CD4-positive, alpha-beta memory T cell (primary cell): ENCODE data around the gene GSTO1. TPM values are rescaled to one million over a fixed set of nuclear protein-coding genes. Genes with fewer than 3 reads are reported as not detected.

Source experiments
- CTCF ChIA-PET: fragments of 350-600 bp; sonication (Branson Sonifier 250); formaldehyde crosslinking; loops from one replicate; lab custom pipeline; 2021; ENCODE audit warnings: inconsistent platforms; ENCODE audit not compliant: partially characterized antibody; lab: Charles Lee
- POLR2A ChIA-PET: fragments of 350-600 bp; sonication (Branson Sonifier 250); formaldehyde crosslinking; loops from one replicate; lab custom pipeline; 2021; ENCODE audit not compliant: partially characterized antibody; lab: Charles Lee
- DNase-seq, 5 donors: peaks; one replicate each; pipeline versions ENCODE4 v3.0.0 to v3.0.0-alpha.2; 2020 to 2022; ENCODE audit warnings: mixed read lengths in 1 of 5
- H3K27ac ChIP-seq: one replicate; pipeline ENCODE4 v1.7.0; 2013; ENCODE audit warnings: low read depth, low read length
- H3K27me3 ChIP-seq: 2 replicates; pipeline ENCODE4 v1.7.0; 2013; ENCODE audit warnings: mild to moderate bottlenecking, low read length, moderate library complexity; ENCODE audit not compliant: insufficient read depth
- H3K36me3 ChIP-seq: 2 replicates; pipeline ENCODE4 v1.7.0; 2013; ENCODE audit warnings: mild to moderate bottlenecking, low read length, moderate library complexity; ENCODE audit not compliant: insufficient read depth
- H3K4me1 ChIP-seq: 2 replicates; pipeline ENCODE4 v1.7.0; 2013; ENCODE audit warnings: mild to moderate bottlenecking, low read length, moderate library complexity; ENCODE audit not compliant: insufficient read depth
- H3K4me3 ChIP-seq, 2 donors: one replicate each; pipeline ENCODE4 v1.7.0; 2013; ENCODE audit warnings: low read length in 2 of 2, mild to moderate bottlenecking in 1 of 2
- H3K9me3 ChIP-seq, 2 donors: one replicate each; pipeline ENCODE4 v1.7.0; 2013; ENCODE audit warnings: low read length in 2 of 2, control low read depth in 1 of 2; ENCODE audit not compliant: control insufficient read depth in 1 of 2
- H3K27ac Mint-ChIP-seq, 7 donors: one replicate each; pipeline ENCODE4 v1.8.0; 2020 to 2021; ENCODE audit warnings: mixed read lengths in 7 of 7, mild to moderate bottlenecking in 6 of 7, inconsistent platforms in 3 of 7, moderate library complexity in 3 of 7
- H3K27me3 Mint-ChIP-seq, 2 donors: one replicate each; pipeline ENCODE4 v1.8.0; 2020 to 2021; ENCODE audit warnings: mixed read lengths in 2 of 2
- H3K36me3 Mint-ChIP-seq, 2 donors: one replicate each; pipeline ENCODE4 v1.8.0; 2020 to 2021; ENCODE audit warnings: mixed read lengths in 2 of 2, inconsistent platforms in 1 of 2, mild to moderate bottlenecking in 1 of 2
- H3K4me1 Mint-ChIP-seq, 4 donors: one replicate each; pipeline ENCODE4 v1.8.0; 2020 to 2021; ENCODE audit warnings: mixed read lengths in 4 of 4, mild to moderate bottlenecking in 1 of 4
- H3K4me3 Mint-ChIP-seq, 8 donors: one replicate each; pipeline ENCODE4 v1.8.0; 2020 to 2021; ENCODE audit warnings: mixed read lengths in 8 of 8, mild to moderate bottlenecking in 7 of 8, moderate library complexity in 6 of 8, inconsistent platforms in 3 of 8
- H3K9me3 Mint-ChIP-seq, 8 donors: one replicate each; pipeline ENCODE4 v1.8.0; 2020 to 2021; ENCODE audit warnings: mixed read lengths in 8 of 8, mild to moderate bottlenecking in 5 of 8, inconsistent platforms in 3 of 8, moderate library complexity in 1 of 8
- intact Hi-C: fragments of 100-400 bp; cut with micrococcal nuclease; formaldehyde crosslinking; loops from one replicate; pipeline ENCODE4 v1.15.1; 2023
- polyA plus RNA-seq, 2 donors: library from polyadenylated mRNA; unstranded; fragments of 300-500 nt; fragmentation: Illumina TruSeq; gene quantifications; one replicate each; pipeline ENCODE4 v1.2.3, GENCODE V29; 2021
- total RNA-seq, 2 experiments: library from RNA; stranded (reverse); gene quantifications; one replicate each; pipeline ENCODE4 v1.2.3, GENCODE V29; 2021

The GSTO1 gene
- total and polyA plus RNA-seq, 4 experiments from 2014 or later, result 52.8 to 207 (median 105) TPM

GRCh38 chr10:104281694-104282093 lies 27.0 kb downstream of the GSTO1 start:
- H3K4me3 Mint-ChIP-seq, result no peak overlapping the region

GRCh38 chr10:104284846-104285245 lies 30.2 kb downstream of the GSTO1 start:
- no peaks in the 10 kb centered on the region for H3K27me3 ChIP-seq
- H3K27ac ChIP-seq, result no peak overlapping the region
- no peak overlapping the region for H3K4me3 ChIP-seq
- H3K36me3 ChIP-seq, result no peaks in the 10 kb centered on the region
- H3K9me3 Mint-ChIP-seq, result no peaks in the 10 kb centered on the region
- ChIA-PET CTCF (interaction anchor here (2.4 to 17.3 kb wide), 3 partner anchors 8 to 65 kb away, joined by 19 to 481 read pairs (median 202); partner anchors contain the start of gene CFAP58), POLR2A (no interaction called here)
- no peaks in the 10 kb centered on the region for H3K4me1 ChIP-seq
- no peak overlapping the region for H3K27ac Mint-ChIP-seq
- no peaks in the 10 kb centered on the region for H3K9me3 ChIP-seq
- DNase-seq, result no peak
- H3K27me3 Mint-ChIP-seq, result peaks cover 7 to 12% of the 10 kb centered on the region in 2 donors
- no peaks in the 10 kb centered on the region for H3K4me1 Mint-ChIP-seq
- no peak overlapping the region for H3K4me3 Mint-ChIP-seq
- no peaks in the 10 kb centered on the region for H3K36me3 Mint-ChIP-seq
- intact Hi-C loops, result no loop called here

More at GRCh38 chr10:104281694-104282093, 27.0 kb downstream of the GSTO1 start:
- DNase-seq, result no peak
- Histone ChIP-seq H3K4me1 (no peaks in the 10 kb centered on the region), H3K27ac (no peak overlapping the region), H3K9me3 (no peaks in the 10 kb centered on the region), H3K4me3 (no peak overlapping the region), H3K27me3 (no peaks in the 10 kb centered on the region), H3K36me3 (no peaks in the 10 kb centered on the region)
- intact Hi-C loops, result no loop called here
- POLR2A ChIA-PET, result no interaction called here
- Mint-ChIP-seq H3K27ac (no peak overlapping the region), H3K9me3 (no peaks in the 10 kb centered on the region), H3K27me3 (peaks cover 0 to 6% of the 10 kb centered on the region in 2 donors), H3K36me3 (no peaks in the 10 kb centered on the region), H3K4me1 (no peaks in the 10 kb centered on the region)
- CTCF ChIA-PET, result interaction anchor here (2.1 to 9.2 kb wide), 2 partner anchors 9 to 10 kb away, joined by 26 to 202 read pairs; no protein-coding TSS in a partner anchor

GRCh38 chr10:104286939-104287338 lies 32.2 kb downstream of the GSTO1 start:
- Mint-ChIP-seq H3K4me3 (no peak overlapping the region), H3K27me3 (peaks cover 11 to 17% of the 10 kb centered on the region in 2 donors), H3K4me1 (peaks cover 4 to 6% (median 5%) of the 10 kb centered on the region in 4 donors), H3K36me3 (no peaks in the 10 kb centered on the region), H3K27ac (no peak overlapping the region), H3K9me3 (no peaks in the 10 kb centered on the region)
- no peaks in the 10 kb centered on the region for H3K36me3 ChIP-seq
- ChIA-PET CTCF (interaction anchor here (2.1 to 17.3 kb wide), 3 partner anchors 10 to 63 kb away, joined by 11 to 481 read pairs (median 202); partner anchors contain the start of gene CFAP58), POLR2A (interaction anchor here (1.2 kb wide), 1 partner anchor 12 kb away, joined by 4 read pairs; no protein-coding TSS in a partner anchor)
- H3K4me3 ChIP-seq, result no peak overlapping the region
- peaks cover 5% of the 10 kb centered on the region for H3K4me1 ChIP-seq
- no peak overlapping the region for H3K27ac ChIP-seq
- intact Hi-C loops, result no loop called here
- DNase-seq, result no peak
- no peaks in the 10 kb centered on the region for H3K9me3 ChIP-seq
- no peaks in the 10 kb centered on the region for H3K27me3 ChIP-seq

- H3K4me1 ChIP-seq, result peaks cover 5% of the 10 kb centered on the region
- CTCF ChIA-PET, result interaction anchor here (1.3 to 17.3 kb wide), 4 partner anchors 10 to 62 kb away, joined by 4 to 481 read pairs (median 104); partner anchors contain the start of gene CFAP58
- DNase-seq, result no peak
- H3K4me3 ChIP-seq, result no peak overlapping the region
- POLR2A ChIA-PET, result no interaction called here
- peaks cover 4 to 6% (median 5%) of the 10 kb centered on the region in 4 donors for H3K4me1 Mint-ChIP-seq
- intact Hi-C loops, result no loop called here
- H3K36me3 ChIP-seq, result no peaks in the 10 kb centered on the region
- H3K4me3 Mint-ChIP-seq, result no peak overlapping the region
- H3K27ac Mint-ChIP-seq, result no peak overlapping the region
- no peaks in the 10 kb centered on the region for H3K9me3 Mint-ChIP-seq
- no peaks in the 10 kb centered on the region for H3K36me3 Mint-ChIP-seq
- H3K27ac ChIP-seq, result no peak overlapping the region
- H3K27me3 Mint-ChIP-seq, result peaks cover 11 to 17% of the 10 kb centered on the region in 2 donors
- H3K27me3 ChIP-seq, result no peaks in the 10 kb centered on the region
- H3K9me3 ChIP-seq, result no peaks in the 10 kb centered on the region
Measured at GRCh38 chr10:104288355-104288754, 33.7 kb downstream of the GSTO1 start.

GRCh38 chr10:104291439-104291951 lies 36.8 kb downstream of the GSTO1 start:
- Histone ChIP-seq H3K4me1 (peaks cover 5% of the 10 kb centered on the region), H3K36me3 (no peaks in the 10 kb centered on the region), H3K9me3 (no peaks in the 10 kb centered on the region), H3K27me3 (no peaks in the 10 kb centered on the region), H3K4me3 (no peak overlapping the region), H3K27ac (no peak overlapping the region)
- intact Hi-C loops, result loop anchor here (1.0 to 2.0 kb wide), 4 partner anchors 14 to 289 kb away; partner anchors contain the start of gene ITPRIP
- POLR2A ChIA-PET, result interaction anchor here (0.6 to 2.7 kb wide), 5 partner anchors 14 to 62 kb away, joined by 3 to 10 read pairs (median 3); partner anchors contain the start of genes CFAP58 and ITPRIP
- Mint-ChIP-seq H3K4me1 (peaks cover 4 to 6% (median 5%) of the 10 kb centered on the region in 4 donors), H3K27ac (peak overlapping the region in 2 of 7 donors; percentile 24 to 25), H3K27me3 (peaks cover 11 to 20% of the 10 kb centered on the region in 2 donors), H3K4me3 (peak overlapping the region in 2 of 8 donors; percentile 26 to 74), H3K36me3 (no peaks in the 10 kb centered on the region), H3K9me3 (no peaks in the 10 kb centered on the region)
- DNase-seq, result peak; percentile 83 to 86 (median 85)
- CTCF ChIA-PET, result interaction anchor here (0.6 to 17.3 kb wide), 32 partner anchors 9 to 1098 kb away, joined by 3 to 481 read pairs (median 5); partner anchors contain the start of genes CFAP58, GSTO1 and ITPRIP

- peaks cover 7 to 16% of the 10 kb centered on the region in 2 donors for H3K27me3 Mint-ChIP-seq
- H3K36me3 ChIP-seq, result no peaks in the 10 kb centered on the region
- intact Hi-C loops, result no loop called here
- H3K36me3 Mint-ChIP-seq, result no peaks in the 10 kb centered on the region
- H3K27ac ChIP-seq, result no peak overlapping the region
- ChIA-PET CTCF (interaction anchor here (0.7 to 17.3 kb wide), 14 partner anchors 10 to 392 kb away, joined by 3 to 481 read pairs (median 9); partner anchors contain the start of genes CFAP58, GSTO2 and ITPRIP), POLR2A (interaction anchor here (1.2 kb wide), 1 partner anchor 46 kb away, joined by 4 read pairs; the partner anchor contains the start of gene ITPRIP)
- no peak overlapping the region for H3K4me3 ChIP-seq
- H3K27me3 ChIP-seq, result no peaks in the 10 kb centered on the region
- H3K27ac Mint-ChIP-seq, result no peak overlapping the region
- DNase-seq, result no peak
- H3K9me3 Mint-ChIP-seq, result no peaks in the 10 kb centered on the region
- peaks cover 5% of the 10 kb centered on the region for H3K4me1 ChIP-seq
- H3K4me3 Mint-ChIP-seq, result no peak overlapping the region
- H3K4me1 Mint-ChIP-seq, result peaks cover 4 to 6% (median 5%) of the 10 kb centered on the region in 4 donors
- no peaks in the 10 kb centered on the region for H3K9me3 ChIP-seq
Measured at GRCh38 chr10:104293011-104293410, 38.3 kb downstream of the GSTO1 start.

- no peaks in the 10 kb centered on the region for H3K36me3 Mint-ChIP-seq
- H3K4me1 ChIP-seq, result peaks cover 5% of the 10 kb centered on the region
- no peak overlapping the region for H3K4me3 ChIP-seq
- H3K9me3 Mint-ChIP-seq, result no peaks in the 10 kb centered on the region
- POLR2A ChIA-PET, result interaction anchor here (0.7 to 1.2 kb wide), 2 partner anchors 45 to 111 kb away, joined by 3 to 4 read pairs; partner anchors contain the start of gene ITPRIP
- H3K4me3 Mint-ChIP-seq, result no peak overlapping the region
- no peak for DNase-seq
- no peak overlapping the region for H3K27ac ChIP-seq
- peaks cover 7 to 13% of the 10 kb centered on the region in 2 donors for H3K27me3 Mint-ChIP-seq
- CTCF ChIA-PET, result interaction anchor here (0.7 to 17.3 kb wide), 10 partner anchors 11 to 1693 kb away, joined by 3 to 481 read pairs (median 12); partner anchors contain the start of genes CFAP58 and ITPRIP
- intact Hi-C loops, result no loop called here
- no peaks in the 10 kb centered on the region for H3K36me3 ChIP-seq
- no peaks in the 10 kb centered on the region for H3K27me3 ChIP-seq
- H3K4me1 Mint-ChIP-seq, result peaks cover 4 to 6% (median 5%) of the 10 kb centered on the region in 4 donors
- H3K27ac Mint-ChIP-seq, result no peak overlapping the region
- H3K9me3 ChIP-seq, result no peaks in the 10 kb centered on the region
Measured at GRCh38 chr10:104293781-104294321, 39.2 kb downstream of the GSTO1 start.
